ENCODE data around the gene TMEM107.

DNA sequence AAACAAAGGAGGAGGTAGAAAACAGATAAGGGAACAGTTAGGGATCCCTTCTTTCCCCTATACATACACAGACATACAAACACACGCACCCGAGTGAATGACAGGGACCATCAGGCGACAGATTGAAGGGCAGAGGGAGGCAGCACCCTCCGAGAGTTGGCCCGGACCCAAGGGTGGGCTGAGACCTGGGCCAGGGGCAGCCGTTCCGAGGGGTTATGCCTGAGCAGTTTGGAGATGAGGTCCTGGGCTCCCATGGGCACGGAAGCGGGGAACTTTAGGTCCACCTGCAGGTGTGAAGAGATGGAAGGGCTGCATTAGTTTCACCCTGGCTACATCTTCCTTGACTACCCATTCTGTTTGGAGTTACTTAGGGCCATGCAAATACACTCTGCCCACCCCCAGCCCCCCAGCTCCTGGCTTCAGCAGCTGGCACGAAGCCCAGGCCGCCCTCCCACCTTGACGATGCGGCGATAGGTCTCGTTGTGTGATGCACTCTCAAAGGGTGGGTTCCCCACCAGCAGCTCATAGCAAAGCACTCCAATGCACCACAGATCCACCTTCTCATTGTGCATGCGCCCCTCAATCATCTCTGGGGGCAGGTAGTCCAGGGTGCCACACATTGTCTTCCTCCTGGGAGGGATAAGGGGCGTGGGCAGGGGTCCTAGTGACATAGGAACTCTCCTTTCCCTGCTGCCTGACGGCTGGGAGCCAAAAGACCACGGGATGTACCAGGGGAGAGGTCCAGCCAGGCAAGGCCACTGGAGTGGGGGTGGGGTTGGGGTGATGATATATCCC lies 28.8 kb upstream of the TMEM107 start:
- TF ChIP-seq, protein P1, sequence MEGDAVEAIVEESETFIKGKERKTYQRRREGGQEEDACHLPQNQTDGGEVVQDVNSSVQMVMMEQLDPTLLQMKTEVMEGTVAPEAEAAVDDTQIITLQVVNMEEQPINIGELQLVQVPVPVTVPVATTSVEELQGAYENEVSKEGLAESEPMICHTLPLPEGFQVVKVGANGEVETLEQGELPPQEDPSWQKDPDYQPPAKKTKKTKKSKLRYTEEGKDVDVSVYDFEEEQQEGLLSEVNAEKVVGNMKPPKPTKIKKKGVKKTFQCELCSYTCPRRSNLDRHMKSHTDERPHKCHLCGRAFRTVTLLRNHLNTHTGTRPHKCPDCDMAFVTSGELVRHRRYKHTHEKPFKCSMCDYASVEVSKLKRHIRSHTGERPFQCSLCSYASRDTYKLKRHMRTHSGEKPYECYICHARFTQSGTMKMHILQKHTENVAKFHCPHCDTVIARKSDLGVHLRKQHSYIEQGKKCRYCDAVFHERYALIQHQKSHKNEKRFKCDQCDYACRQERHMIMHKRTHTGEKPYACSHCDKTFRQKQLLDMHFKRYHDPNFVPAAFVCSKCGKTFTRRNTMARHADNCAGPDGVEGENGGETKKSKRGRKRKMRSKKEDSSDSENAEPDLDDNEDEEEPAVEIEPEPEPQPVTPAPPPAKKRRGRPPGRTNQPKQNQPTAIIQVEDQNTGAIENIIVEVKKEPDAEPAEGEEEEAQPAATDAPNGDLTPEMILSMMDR (conservative IDR thresholded peaks at IDR 0.05 in 1 of 2, IDR thresholded peaks at IDR 0.05 in 1 of 2; ENCODE audit: extremely low read depth in 1 of 2, insufficient read depth in 1 of 2, low read depth in 1 of 2, low read length in 2 of 2): no peak
- no peak for TF ChIP-seq EZH2 (IDR thresholded peaks at IDR 0.05; ENCODE audit: borderline replicate concordance, low read length)

All from mammary epithelial cell (primary cell).